GM12891 (cell line): Measurements from ENCODE around the gene SYNE1.

Experiments used
- POLR2A ChIP-seq: IDR thresholded peaks from 2 replicates; pipeline ENCODE4 v1.6.1; 2011; ENCODE audit warnings: low read depth, low read length, control low read depth
- POLR2AphosphoS5 ChIP-seq: IDR thresholded peaks from 2 replicates; pipeline ENCODE4 v1.6.1; 2011; ENCODE audit warnings: low read depth, low read length, control low read depth
- TAF1 ChIP-seq: IDR thresholded peaks from 2 replicates; pipeline ENCODE4 v1.6.1; 2011; ENCODE audit warnings: low read depth, low read length, control low read depth

- TF ChIP-seq POLR2A = no peak
- TF ChIP-seq POLR2AphosphoS5 = no peak
- no peak for TF ChIP-seq TAF1
These were observed 107.8 kb downstream of the SYNE1 start for GRCh38 chr6:152529369-152529768.
